NCI-H226 (cell line): Measurements from ENCODE around the gene TRIM13.
"Not testable (repeated sequence)": the region's sequence is repeated elsewhere in the genome, so short reads cannot be mapped to it uniquely, and the experiment has no call there.

Experiments
- DNase-seq: peaks from one replicate; pipeline ENCODE4 v3.0.0-alpha.2; 2015

Gene TRIM13

DNA sequence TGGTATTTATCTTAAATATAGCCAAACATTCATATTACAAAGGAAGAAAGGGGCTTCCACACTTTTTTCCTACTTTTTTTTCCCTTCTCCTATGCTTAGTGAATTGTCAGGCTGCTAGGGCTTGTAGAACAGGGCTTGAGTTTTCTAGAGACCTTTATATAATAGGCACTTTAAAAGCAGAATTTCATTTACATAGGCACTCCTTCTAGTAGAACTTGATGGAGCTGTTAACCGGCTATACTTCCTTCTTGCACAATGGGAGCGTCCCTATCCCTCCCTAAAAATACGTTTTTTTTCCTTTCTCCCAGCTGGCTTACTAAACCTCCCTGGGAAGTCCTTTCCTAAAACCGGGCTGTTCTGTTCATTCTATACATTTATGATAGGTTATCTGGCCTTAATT, 1.1 kb downstream of the TRIM13 start:
- no peak for DNase-seq

GRCh38 chr13:49998714-49999624, 2.1 kb downstream of the TRIM13 start:
- no peak for DNase-seq

DNA sequence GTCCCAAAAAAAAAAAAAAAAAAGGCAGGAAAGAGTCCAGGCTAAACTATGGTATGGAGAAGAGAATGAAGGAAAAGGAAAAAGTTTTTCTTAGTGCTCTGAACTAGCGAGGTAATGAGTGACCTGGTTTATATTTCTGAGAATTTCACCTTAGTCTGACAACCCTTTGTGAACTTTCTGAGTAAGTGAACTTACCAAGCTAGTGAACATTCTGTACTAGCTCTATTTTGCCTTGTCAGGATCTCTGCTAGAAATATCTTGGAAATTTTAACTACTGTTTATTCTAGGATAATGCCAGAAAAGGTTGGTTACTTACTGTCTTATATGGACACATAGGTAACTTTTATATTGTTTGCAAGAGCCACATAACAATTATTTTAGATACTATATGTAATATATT, 4.4 kb downstream of the TRIM13 start:
- DNase-seq = no peak

GRCh38 chr13:50006426-50007135, 9.7 kb downstream of the TRIM13 start:
- DNase-seq = no peak

DNA sequence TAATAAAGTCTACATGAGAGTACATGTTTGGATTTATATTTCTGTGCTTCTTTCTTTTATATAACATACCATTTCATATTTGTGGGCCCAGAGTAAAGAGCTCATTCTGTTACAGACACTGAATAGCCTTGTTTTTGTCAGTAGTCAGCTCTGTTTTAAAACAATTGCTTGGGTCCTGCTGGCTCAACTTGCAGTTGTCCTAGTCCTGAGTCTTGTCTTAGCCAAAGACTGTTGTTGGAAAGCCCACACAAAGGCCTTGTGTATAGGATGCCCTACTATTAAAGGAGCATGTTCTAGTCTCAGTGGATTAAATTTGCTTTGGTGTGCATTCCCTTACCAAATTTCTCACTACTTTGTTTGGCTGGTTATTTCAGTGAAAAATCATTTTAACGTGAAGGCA, 14.6 kb downstream of the TRIM13 start:
- no peak for DNase-seq

DNA sequence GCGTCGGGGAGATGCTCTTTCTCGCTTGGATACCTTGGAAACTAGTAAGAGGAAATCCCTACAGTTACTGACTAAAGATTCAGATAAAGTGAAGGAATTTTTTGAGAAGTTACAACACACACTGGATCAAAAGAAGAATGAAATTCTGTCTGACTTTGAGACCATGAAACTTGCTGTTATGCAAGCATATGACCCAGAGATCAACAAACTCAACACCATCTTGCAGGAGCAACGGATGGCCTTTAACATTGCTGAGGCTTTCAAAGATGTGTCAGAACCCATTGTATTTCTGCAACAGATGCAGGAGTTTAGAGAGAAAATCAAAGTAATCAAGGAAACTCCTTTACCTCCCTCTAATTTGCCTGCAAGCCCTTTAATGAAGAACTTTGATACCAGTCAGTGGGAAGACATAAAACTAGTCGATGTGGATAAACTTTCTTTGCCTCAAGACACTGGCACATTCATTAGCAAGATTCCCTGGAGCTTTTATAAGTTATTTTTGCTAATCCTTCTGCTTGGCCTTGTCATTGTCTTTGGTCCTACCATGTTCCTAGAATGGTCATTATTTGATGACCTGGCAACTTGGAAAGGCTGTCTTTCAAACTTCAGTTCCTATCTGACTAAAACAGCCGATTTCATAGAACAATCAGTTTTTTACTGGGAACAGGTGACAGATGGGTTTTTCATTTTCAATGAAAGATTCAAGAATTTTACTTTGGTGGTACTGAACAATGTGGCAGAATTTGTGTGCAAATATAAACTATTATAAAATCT, 15.7 kb downstream of the TRIM13 start:
- DNase-seq = no peak

- no peak for DNase-seq
Observed at GRCh38 chr13:50014386-50014785, 17.5 kb downstream of the TRIM13 start.

GRCh38 chr13:50015258-50015657, 18.4 kb downstream of the TRIM13 start, which contains the start of gene KCNRG:
Gene KCNRG, plus strand, starts transcription at chr13:50015444. Its CDS starts 50 bp downstream, at chr13:50015494.
- DNase-seq = no peak

- no peak for DNase-seq
Observed at GRCh38 chr13:50015750-50016149, 18.9 kb downstream of the TRIM13 start.

DNA sequence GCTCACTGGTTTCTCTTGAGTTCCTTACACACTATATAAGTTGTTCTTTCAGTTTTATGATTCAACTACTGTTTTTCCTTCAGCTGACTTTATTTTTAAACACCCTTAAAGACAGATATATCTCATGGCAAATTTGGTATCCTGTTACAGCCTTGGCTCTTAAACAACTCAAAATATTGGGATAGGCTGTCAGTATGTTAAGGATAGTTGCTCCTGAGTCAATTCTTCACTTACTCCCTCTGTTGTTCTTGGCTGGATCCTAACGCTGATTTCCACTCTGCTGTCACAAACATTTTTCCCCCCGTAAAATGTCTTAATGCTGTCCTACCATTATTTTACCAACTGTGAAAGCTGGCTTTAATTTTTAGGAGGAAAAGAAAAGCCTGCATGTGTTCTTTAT, 19.6 kb downstream of the TRIM13 start:
- no peak for DNase-seq

- no peak for DNase-seq
Observed at GRCh38 chr13:50017819-50018218, 21.0 kb downstream of the TRIM13 start.

DNA sequence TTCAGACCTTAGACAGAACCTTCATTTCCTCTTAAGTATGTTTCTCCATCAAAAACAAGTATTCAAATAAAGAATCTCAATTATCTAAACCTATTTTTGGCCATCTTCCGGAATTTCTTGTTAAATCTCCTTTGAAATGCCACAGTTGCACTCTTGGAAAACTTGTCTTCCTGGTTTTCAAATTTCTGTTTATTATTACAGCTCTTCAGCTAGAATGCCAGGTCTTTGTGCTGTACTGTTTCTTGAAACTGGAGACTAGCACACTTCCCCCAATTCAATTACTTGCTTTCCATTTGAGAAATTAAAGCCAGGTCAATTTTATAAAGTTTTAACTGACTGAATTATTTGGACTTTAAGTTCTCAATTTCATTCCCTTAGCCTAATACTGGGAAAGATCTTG, 28.6 kb downstream of the TRIM13 start:
- no peak for DNase-seq

DNA sequence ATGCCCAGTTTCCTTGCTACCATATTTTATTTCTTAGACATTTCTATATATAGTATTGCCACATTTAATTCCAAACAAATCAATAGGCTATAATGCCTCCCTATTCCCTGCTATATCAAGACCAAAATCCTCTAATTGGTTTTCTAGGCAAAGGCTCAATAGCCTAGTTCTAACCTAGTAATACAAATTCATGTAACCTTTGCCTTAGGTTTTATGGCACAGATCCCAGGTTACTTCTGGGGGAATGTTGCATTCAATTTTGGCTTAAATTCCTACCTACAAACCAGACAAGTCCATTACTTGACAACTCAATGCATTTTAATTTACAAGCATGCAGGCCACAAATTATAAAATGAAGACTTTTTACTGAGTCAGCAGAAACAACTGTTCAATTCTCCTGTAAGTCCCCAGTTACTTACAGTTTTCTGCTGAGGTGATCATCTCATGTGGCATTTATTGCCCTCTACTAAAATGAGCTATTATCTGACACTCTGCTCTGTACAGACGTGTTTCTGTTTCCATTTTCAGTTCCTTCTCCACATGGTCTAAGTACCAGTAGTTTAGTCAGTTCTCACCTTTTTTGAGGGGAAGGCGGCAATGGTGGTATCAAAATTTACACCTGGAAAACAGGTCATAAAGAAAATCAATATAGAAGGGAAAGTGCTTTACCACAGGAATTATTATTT, 30.1 kb downstream of the TRIM13 start:
- no peak for DNase-seq

DNA sequence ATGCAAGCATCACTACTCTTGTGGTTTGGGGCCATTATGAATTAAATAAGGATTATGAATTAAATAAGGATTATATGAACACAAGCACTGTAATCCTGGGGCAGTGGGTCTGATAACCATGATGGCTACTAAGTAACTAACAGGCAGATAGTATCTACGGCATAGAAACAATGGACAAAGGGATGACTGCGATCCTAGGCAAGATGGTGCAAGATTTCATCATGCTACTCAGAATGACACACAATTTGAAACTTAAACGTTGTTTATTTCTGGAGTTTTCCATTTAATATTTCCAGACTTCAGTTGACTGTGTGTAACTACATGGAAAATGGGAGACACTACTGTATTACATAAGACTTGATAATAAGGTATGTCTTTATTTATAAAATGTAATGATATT, 33.5 kb downstream of the TRIM13 start:
- DNase-seq = no peak

DNA sequence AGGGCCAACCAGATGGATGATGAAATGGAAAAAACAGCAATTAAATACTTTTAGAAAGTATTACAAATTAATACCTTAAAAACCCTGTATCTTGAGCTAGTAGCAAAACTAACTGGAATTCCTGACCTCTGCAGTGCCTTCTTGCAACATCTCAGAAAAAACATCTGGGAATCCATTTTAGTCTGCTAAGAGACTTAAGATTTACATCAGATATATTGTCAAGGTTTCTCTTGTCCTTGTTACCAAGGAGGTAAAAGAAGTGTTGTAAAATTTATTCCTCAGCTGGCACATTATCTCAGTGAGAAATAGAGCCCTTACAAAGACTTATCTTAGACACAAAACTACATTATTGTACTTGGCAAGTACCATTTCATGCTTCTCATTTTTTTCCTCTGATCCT, 36.9 kb downstream of the TRIM13 start:
- no peak for DNase-seq

DNA sequence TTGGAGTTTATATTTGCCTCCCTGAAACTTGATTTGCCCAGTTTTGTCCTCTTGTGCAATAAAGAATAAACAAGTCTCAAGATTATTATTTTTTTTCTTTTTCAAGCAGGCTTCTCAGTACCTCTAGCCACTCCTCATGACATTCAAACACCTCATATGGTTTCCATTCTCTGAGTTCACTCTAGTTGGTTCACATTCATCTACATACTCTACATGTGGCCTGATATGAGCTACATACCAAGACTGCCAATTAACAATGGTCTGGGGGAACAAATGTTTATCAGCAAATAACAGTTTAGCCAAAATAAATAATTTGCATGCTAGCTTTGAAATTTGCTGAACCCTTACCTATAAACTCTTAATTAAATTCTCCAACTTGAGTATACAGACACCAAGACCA, 40.9 kb downstream of the TRIM13 start:
- DNase-seq = no peak

GRCh38 chr13:50038266-50038665, 41.4 kb downstream of the TRIM13 start:
- no peak for DNase-seq

DNA sequence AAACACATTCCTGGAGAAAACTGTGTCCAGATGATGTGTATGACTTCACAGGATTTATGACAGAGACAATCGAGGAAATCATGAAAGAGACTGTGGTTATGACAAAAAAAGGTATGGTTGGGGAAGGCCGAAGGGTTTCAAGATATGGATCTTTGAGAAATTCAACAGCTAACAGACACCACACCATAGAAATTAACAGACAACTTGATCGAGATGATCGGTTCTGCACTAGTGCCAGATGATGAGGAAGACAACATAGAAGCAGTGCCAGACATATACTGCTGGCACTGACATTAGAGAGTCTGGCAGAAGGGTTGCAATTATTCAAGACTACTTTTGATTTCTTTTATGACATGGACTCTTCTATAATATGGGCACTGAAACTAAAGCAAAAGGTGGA, 55.6 kb downstream of the TRIM13 start:
- DNase-seq = no peak

GRCh38 chr13:50053844-50054243, 57.0 kb downstream of the TRIM13 start:
- DNase-seq = no peak

DNA sequence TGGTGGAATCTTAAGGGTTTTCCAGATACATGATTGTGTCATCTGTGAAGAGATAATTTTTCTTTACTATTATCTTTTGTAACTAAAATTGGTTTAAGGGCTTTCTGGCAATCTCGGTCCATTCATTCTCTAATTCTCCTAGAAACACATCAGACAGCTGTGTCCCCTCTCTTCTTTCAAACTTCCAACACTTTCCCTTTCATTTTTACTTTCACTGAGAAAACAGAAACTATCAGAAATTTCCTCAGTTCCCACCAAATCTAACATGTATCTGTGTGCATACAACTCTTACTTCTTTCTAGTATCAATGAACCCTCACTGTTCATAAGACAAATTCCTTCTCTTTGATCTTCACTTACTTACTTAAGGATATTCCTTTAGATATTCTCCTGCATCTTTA, 58.6 kb downstream of the TRIM13 start:
- no peak for DNase-seq

- no peak for DNase-seq
Observed at GRCh38 chr13:50060718-50061117, 63.9 kb downstream of the TRIM13 start.

DNA sequence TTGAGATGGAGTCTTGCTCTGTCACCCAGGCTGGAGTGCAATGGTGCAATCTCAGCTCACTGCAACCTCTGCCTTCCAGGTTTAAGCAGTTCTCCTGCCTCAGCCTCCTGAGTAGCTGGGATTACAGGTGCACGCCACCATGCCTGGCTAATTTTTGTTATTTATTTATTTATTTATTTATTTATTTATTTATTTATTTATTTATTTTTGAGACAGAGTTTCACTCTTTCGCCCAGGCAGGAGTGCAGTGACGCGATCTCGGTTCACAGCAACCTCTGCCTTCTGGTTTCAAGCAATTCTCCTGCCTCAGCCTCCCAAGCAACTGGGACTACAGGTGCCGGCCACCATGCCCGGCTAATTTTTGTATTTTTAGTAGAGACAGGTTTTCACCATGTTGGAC, 65.5 kb downstream of the TRIM13 start:
- DNase-seq = not testable (repeated sequence)

DNA sequence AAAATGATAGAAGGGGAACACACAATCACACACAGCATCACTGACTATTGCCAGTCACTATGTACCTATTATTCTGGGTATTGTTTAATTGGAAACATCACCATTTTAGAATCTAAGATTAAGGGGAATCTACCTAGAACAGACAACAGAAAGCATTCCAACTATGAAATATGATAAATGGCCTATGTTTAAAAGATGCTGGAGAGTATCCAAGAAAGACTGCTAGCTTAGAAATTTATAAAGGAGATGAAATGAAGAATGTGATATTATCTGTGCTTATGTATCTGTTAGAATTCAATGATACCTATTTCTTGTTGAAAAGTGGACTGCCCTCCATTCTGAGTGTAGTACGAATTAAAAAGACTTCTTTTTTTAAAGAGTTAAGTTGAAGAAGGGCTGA, 68.9 kb downstream of the TRIM13 start:
- no peak for DNase-seq
